ENCODE results near the gene KRTAP4-1. TPM values are rescaled to one million over a fixed set of nuclear protein-coding genes. Genes with fewer than 3 reads are reported as not detected.
"Not testable (repeated sequence)": the region's sequence is repeated elsewhere in the genome, so short reads cannot be mapped to it uniquely, and the experiment has no call there.

The KRTAP4-1 gene
- total RNA-seq, 1 donor = not detected

DNA sequence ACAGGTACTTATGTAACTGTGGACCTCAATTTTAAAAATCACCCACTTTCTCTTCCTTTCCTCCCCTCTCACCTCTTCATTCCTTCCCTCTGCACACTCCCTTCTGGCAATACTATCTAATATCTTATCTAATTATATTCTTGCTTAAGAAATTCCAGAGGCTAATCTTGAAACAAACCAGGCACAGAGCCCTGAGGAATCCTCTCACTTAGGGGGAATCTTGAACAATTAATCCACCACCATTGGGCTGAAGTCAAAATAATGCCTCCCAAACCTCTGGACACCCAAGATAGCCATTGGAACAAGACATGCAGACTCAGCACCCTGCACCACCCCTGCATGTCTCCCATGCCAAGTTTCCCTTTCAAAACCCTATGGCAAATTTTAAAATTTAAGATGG lies 43.4 kb downstream of the KRTAP4-1 start:
- DNase-seq (ENCODE audit: low read depth) = peak; percentile 4
- no peak overlapping the region for H3K4me3 ChIP-seq (ENCODE audit: low read depth, low read length)
- TF ChIP-seq, protein P1, sequence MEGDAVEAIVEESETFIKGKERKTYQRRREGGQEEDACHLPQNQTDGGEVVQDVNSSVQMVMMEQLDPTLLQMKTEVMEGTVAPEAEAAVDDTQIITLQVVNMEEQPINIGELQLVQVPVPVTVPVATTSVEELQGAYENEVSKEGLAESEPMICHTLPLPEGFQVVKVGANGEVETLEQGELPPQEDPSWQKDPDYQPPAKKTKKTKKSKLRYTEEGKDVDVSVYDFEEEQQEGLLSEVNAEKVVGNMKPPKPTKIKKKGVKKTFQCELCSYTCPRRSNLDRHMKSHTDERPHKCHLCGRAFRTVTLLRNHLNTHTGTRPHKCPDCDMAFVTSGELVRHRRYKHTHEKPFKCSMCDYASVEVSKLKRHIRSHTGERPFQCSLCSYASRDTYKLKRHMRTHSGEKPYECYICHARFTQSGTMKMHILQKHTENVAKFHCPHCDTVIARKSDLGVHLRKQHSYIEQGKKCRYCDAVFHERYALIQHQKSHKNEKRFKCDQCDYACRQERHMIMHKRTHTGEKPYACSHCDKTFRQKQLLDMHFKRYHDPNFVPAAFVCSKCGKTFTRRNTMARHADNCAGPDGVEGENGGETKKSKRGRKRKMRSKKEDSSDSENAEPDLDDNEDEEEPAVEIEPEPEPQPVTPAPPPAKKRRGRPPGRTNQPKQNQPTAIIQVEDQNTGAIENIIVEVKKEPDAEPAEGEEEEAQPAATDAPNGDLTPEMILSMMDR (IDR thresholded peaks at IDR 0.05; ENCODE audit: insufficient read depth, low read length) = no peak

GRCh38 chr17:41140360-41141131 lies 44.2 kb downstream of the KRTAP4-1 start, which contains the start of gene KRTAP4-6:
Gene KRTAP4-6, minus strand, starts transcription at chr17:41140544. Its CDS starts 57 bp downstream, at chr17:41140487.
- DNase-seq (ENCODE audit: low read depth) = peak; percentile 15
- H3K4me3 ChIP-seq (ENCODE audit: low read depth, low read length) = no peak within 1 kb of the TSS
- TF ChIP-seq, protein P1 (IDR thresholded peaks at IDR 0.05; ENCODE audit: insufficient read depth, low read length) = no peak

- DNase-seq (ENCODE audit: low read depth); H3K4me3 ChIP-seq (ENCODE audit: low read depth, low read length): not testable (repeated sequence)
Measured at GRCh38 chr17:41139865-41140264, 44.8 kb downstream of the KRTAP4-1 start.

Small RNAs within 50 kb of the gene (small RNA-seq; reads per million reads assigned to genes)
- not detected for gene KRTAP4-17P

Other genes starting within 250 kb of the KRTAP4-1 start
- not detected in 2 replicates for gene KRT23, start 247.3 kb downstream of the KRTAP4-1 start, total RNA-seq (ENCODE audit: low replicate concordance)
- gene KRT39, start 218.0 kb downstream of the KRTAP4-1 start, total RNA-seq (ENCODE audit: low replicate concordance) = not detected in 2 replicates
- not detected in 2 replicates for gene KRT40, start 200.6 kb downstream of the KRTAP4-1 start, total RNA-seq (ENCODE audit: low replicate concordance)
- gene KRTAP3-3, start 190.7 kb downstream of the KRTAP4-1 start, total RNA-seq (ENCODE audit: low replicate concordance) = not detected in 2 replicates
- not detected in 2 replicates for gene KRTAP3-2, start 185.0 kb downstream of the KRTAP4-1 start, total RNA-seq (ENCODE audit: low replicate concordance)
- gene KRTAP3-1, start 175.8 kb downstream of the KRTAP4-1 start, total RNA-seq (ENCODE audit: low replicate concordance) = not detected in 2 replicates
- gene KRTAP1-5, start 157.7 kb downstream of the KRTAP4-1 start, total RNA-seq (ENCODE audit: low replicate concordance) = 1.4 TPM in 1 of 2 replicates, not detected in the other
- not detected in 2 replicates for gene KRTAP1-4, start 154.7 kb downstream of the KRTAP4-1 start, total RNA-seq (ENCODE audit: low replicate concordance)
- gene KRTAP1-3, start 150.0 kb downstream of the KRTAP4-1 start, total RNA-seq (ENCODE audit: low replicate concordance) = not detected in 2 replicates
- gene KRTAP1-1, start 143.5 kb downstream of the KRTAP4-1 start, total RNA-seq (ENCODE audit: low replicate concordance) = not detected in 2 replicates
- not detected in 2 replicates for gene KRTAP2-1, start 137.6 kb downstream of the KRTAP4-1 start, total RNA-seq (ENCODE audit: low replicate concordance)
- gene KRTAP2-2, start 129.7 kb downstream of the KRTAP4-1 start, total RNA-seq (ENCODE audit: low replicate concordance) = not detected in 2 replicates
- not detected in 2 replicates for gene KRTAP2-3, start 124.8 kb downstream of the KRTAP4-1 start, total RNA-seq (ENCODE audit: low replicate concordance)
- not detected in 2 replicates for gene KRTAP2-4, start 119.0 kb downstream of the KRTAP4-1 start, total RNA-seq (ENCODE audit: low replicate concordance)
- gene KRTAP4-7, start 100.8 kb downstream of the KRTAP4-1 start, total RNA-seq (ENCODE audit: low replicate concordance) = not detected in 2 replicates
- not detected in 2 replicates for gene KRTAP4-8, start 86.8 kb downstream of the KRTAP4-1 start, total RNA-seq (ENCODE audit: low replicate concordance)
- not detected in 2 replicates for gene KRTAP4-16, start 82.7 kb downstream of the KRTAP4-1 start, total RNA-seq (ENCODE audit: low replicate concordance)
- not detected in 2 replicates for gene KRTAP4-9, start 79.5 kb downstream of the KRTAP4-1 start, total RNA-seq (ENCODE audit: low replicate concordance)
- not detected in 2 replicates for gene KRTAP4-11, start 66.5 kb downstream of the KRTAP4-1 start, total RNA-seq (ENCODE audit: low replicate concordance)
- gene KRTAP4-12, start 60.7 kb downstream of the KRTAP4-1 start, total RNA-seq (ENCODE audit: low replicate concordance) = not detected in 2 replicates
- not detected in 2 replicates for gene KRTAP4-6, start 44.4 kb downstream of the KRTAP4-1 start, total RNA-seq (ENCODE audit: low replicate concordance)
- not detected in 2 replicates for gene KRTAP4-5, start 35.1 kb downstream of the KRTAP4-1 start, total RNA-seq (ENCODE audit: low replicate concordance)
- not detected in 2 replicates for gene KRTAP4-4, start 24.2 kb downstream of the KRTAP4-1 start, total RNA-seq (ENCODE audit: low replicate concordance)
- not detected in 2 replicates for gene KRTAP4-3, start 16.7 kb downstream of the KRTAP4-1 start, total RNA-seq (ENCODE audit: low replicate concordance)
- gene KRTAP4-2, start 6.7 kb downstream of the KRTAP4-1 start, total RNA-seq (ENCODE audit: low replicate concordance) = not detected in 2 replicates
- not detected in 2 replicates for gene KRTAP9-1, start 5.0 kb upstream of the KRTAP4-1 start, total RNA-seq (ENCODE audit: low replicate concordance)
- not detected in 2 replicates for gene KRTAP9-2, start 41.7 kb upstream of the KRTAP4-1 start, total RNA-seq (ENCODE audit: low replicate concordance)
- gene KRTAP9-3, start 47.5 kb upstream of the KRTAP4-1 start, total RNA-seq (ENCODE audit: low replicate concordance) = not detected in 2 replicates
- not detected in 2 replicates for gene KRTAP9-8, start 53.1 kb upstream of the KRTAP4-1 start, total RNA-seq (ENCODE audit: low replicate concordance)
- gene KRTAP9-4, start 64.8 kb upstream of the KRTAP4-1 start, total RNA-seq (ENCODE audit: low replicate concordance) = not detected in 2 replicates
- gene KRTAP9-9, start 70.5 kb upstream of the KRTAP4-1 start, total RNA-seq (ENCODE audit: low replicate concordance) = not detected in 2 replicates
- gene KRTAP9-6, start 80.5 kb upstream of the KRTAP4-1 start, total RNA-seq (ENCODE audit: low replicate concordance) = not detected in 2 replicates
- gene KRTAP9-7, start 90.8 kb upstream of the KRTAP4-1 start, total RNA-seq (ENCODE audit: low replicate concordance) = not detected in 2 replicates
- gene KRTAP29-1, start 117.9 kb upstream of the KRTAP4-1 start, total RNA-seq (ENCODE audit: low replicate concordance) = not detected in 2 replicates
- not detected in 2 replicates for gene KRTAP16-1, start 124.4 kb upstream of the KRTAP4-1 start, total RNA-seq (ENCODE audit: low replicate concordance)
- gene KRTAP17-1, start 130.8 kb upstream of the KRTAP4-1 start, total RNA-seq (ENCODE audit: low replicate concordance) = not detected in 2 replicates
- not detected in 2 replicates for gene KRT33A, start 165.9 kb upstream of the KRTAP4-1 start, total RNA-seq (ENCODE audit: low replicate concordance)
- gene KRT33B, start 184.9 kb upstream of the KRTAP4-1 start, total RNA-seq (ENCODE audit: low replicate concordance) = not detected in 2 replicates
- 0.45 TPM in 1 of 2 replicates, not detected in the other for gene KRT34, start 197.4 kb upstream of the KRTAP4-1 start, total RNA-seq (ENCODE audit: low replicate concordance)
- 0.09 TPM in 1 of 2 replicates, not detected in the other for gene KRT31, start 212.7 kb upstream of the KRTAP4-1 start, total RNA-seq (ENCODE audit: low replicate concordance)
- gene KRT37, start 239.7 kb upstream of the KRTAP4-1 start, total RNA-seq (ENCODE audit: low replicate concordance) = not detected in 2 replicates